ENCODE results near the gene C1orf21. TPM values are rescaled to one million over a fixed set of nuclear protein-coding genes. Genes with fewer than 3 reads are reported as not detected.
A peak's percentile ranks its signal among the peaks of the same experiment; 100 is the strongest.
"Not testable (repeated sequence)": the region's sequence is repeated elsewhere in the genome, so short reads cannot be mapped to it uniquely, and the experiment has no call there.

C1orf21 gene
- total and polyA plus RNA-seq, 7 experiments from 2014 or later, result 0.46 to 8.5 (median 1.7) TPM; not detected in 2

GRCh38 chr1:184608990-184609389, 222.2 kb downstream of the C1orf21 start:
- H3K27ac Mint-ChIP-seq, result peak overlapping the region in 1 of 9 donors; percentile 5
- POLR2A ChIA-PET, result no interaction called here
- no peak overlapping the region for H3K27ac ChIP-seq (ENCODE audit: low read depth, low read length)
- H3K36me3 ChIP-seq (ENCODE audit: control insufficient read depth in 2 of 3, insufficient read depth in 3 of 3, low read length in 3 of 3), result no peaks in the 10 kb centered on the region
- H3K27me3 ChIP-seq (ENCODE audit: control insufficient read depth in 2 of 2, insufficient read depth in 2 of 2, low read length in 2 of 2), result no peaks in the 10 kb centered on the region
- H3K9me3 Mint-ChIP-seq, result peaks cover 0 to 3% (median 0%) of the 10 kb centered on the region in 11 donors
- CTCF ChIA-PET, result no interaction called here
- no peak overlapping the region for H3K4me3 ChIP-seq (ENCODE audit: low read length)
- no peaks in the 10 kb centered on the region for H3K9me3 ChIP-seq (ENCODE audit: control insufficient read depth in 2 of 3, low read length in 3 of 3)
- peaks cover 0 to 4% (median 0%) of the 10 kb centered on the region in 5 donors for H3K27me3 Mint-ChIP-seq
- no peaks in the 10 kb centered on the region for H3K4me1 ChIP-seq (ENCODE audit: control insufficient read depth in 2 of 2, insufficient read depth in 2 of 2, low read length in 2 of 2)
- DNase-seq (no peak), ATAC-seq (no peak)
- intact Hi-C loops (cut with micrococcal nuclease), result no loop called here
- H3K4me3 Mint-ChIP-seq, result no peak overlapping the region
- no peaks in the 10 kb centered on the region for H3K4me1 Mint-ChIP-seq
- no peaks in the 10 kb centered on the region for H3K36me3 Mint-ChIP-seq

- CTCF ChIA-PET, result no interaction called here
- Histone ChIP-seq H3K36me3 (ENCODE audit: control insufficient read depth in 2 of 3, insufficient read depth in 3 of 3, low read length in 3 of 3) (no peaks in the 10 kb centered on the region), H3K9me3 (ENCODE audit: control insufficient read depth in 2 of 3, low read length in 3 of 3) (no peaks in the 10 kb centered on the region), H3K27me3 (ENCODE audit: control insufficient read depth in 2 of 2, insufficient read depth in 2 of 2, low read length in 2 of 2) (no peaks in the 10 kb centered on the region), H3K4me3 (ENCODE audit: low read length) (no peak overlapping the region), H3K4me1 (ENCODE audit: control insufficient read depth in 2 of 2, insufficient read depth in 2 of 2, low read length in 2 of 2) (no peaks in the 10 kb centered on the region), H3K27ac (ENCODE audit: low read depth, low read length) (no peak overlapping the region)
- POLR2A ChIA-PET, result no interaction called here
- no peak overlapping the region for H3K4me3 Mint-ChIP-seq
- H3K27ac Mint-ChIP-seq, result no peak overlapping the region
- H3K27me3 Mint-ChIP-seq, result no peaks in the 10 kb centered on the region
- H3K9me3 Mint-ChIP-seq, result no peaks in the 10 kb centered on the region
- DNase-seq (no peak), ATAC-seq (no peak)
- no peaks in the 10 kb centered on the region for H3K4me1 Mint-ChIP-seq
- no peaks in the 10 kb centered on the region for H3K36me3 Mint-ChIP-seq
- intact Hi-C loops (cut with micrococcal nuclease), result no loop called here
These were observed 224.2 kb downstream of the C1orf21 start for GRCh38 chr1:184610876-184611595.

GRCh38 chr1:184612229-184612628, 225.4 kb downstream of the C1orf21 start:
- H3K4me3 ChIP-seq (ENCODE audit: low read length); intact Hi-C loops (cut with micrococcal nuclease); H3K4me1 Mint-ChIP-seq; H3K9me3 Mint-ChIP-seq; ATAC-seq; H3K27ac Mint-ChIP-seq; CTCF ChIA-PET; H3K4me1 ChIP-seq (ENCODE audit: control insufficient read depth in 2 of 2, insufficient read depth in 2 of 2, low read length in 2 of 2); H3K36me3 ChIP-seq (ENCODE audit: control insufficient read depth in 2 of 3, insufficient read depth in 3 of 3, low read length in 3 of 3); H3K27me3 ChIP-seq (ENCODE audit: control insufficient read depth in 2 of 2, insufficient read depth in 2 of 2, low read length in 2 of 2); H3K36me3 Mint-ChIP-seq; H3K27ac ChIP-seq (ENCODE audit: low read depth, low read length); H3K27me3 Mint-ChIP-seq; POLR2A ChIA-PET; H3K9me3 ChIP-seq (ENCODE audit: control insufficient read depth in 2 of 3, low read length in 3 of 3); H3K4me3 Mint-ChIP-seq; DNase-seq: not testable (repeated sequence)

- CTCF ChIA-PET, result no interaction called here
These were observed 227.8 kb downstream of the C1orf21 start for GRCh38 chr1:184614667-184615066.

DNA sequence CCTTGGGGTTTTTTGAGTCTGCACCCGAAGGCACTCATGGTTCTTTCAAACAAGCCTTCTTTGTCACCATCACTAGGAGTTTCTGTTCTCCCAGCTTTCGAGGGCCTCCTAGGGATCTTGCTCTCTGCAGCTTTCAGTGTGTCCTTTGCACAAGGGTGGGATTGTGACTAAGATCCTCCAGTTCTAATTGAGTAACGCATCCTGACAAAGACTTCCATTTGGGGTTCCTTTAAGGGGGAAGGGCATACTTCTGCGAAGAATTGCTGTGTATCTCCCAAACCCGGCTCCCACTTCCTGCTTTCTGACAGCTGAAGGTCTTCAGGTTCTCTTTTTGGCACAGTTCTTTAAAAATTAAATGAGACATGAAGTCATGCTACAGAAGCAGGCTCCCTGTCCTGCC, 228.5 kb downstream of the C1orf21 start:
- no peaks in the 10 kb centered on the region for H3K36me3 Mint-ChIP-seq
- H3K9me3 Mint-ChIP-seq, result no peaks in the 10 kb centered on the region
- ChIA-PET POLR2A (no interaction called here), CTCF (no interaction called here)
- intact Hi-C loops (cut with micrococcal nuclease), result no loop called here
- H3K4me1 Mint-ChIP-seq, result peaks cover 0 to 2% (median 0%) of the 10 kb centered on the region in 7 donors
- H3K4me3 Mint-ChIP-seq, result no peak overlapping the region
- no peak overlapping the region for H3K4me3 ChIP-seq (ENCODE audit: low read length)
- no peaks in the 10 kb centered on the region for H3K4me1 ChIP-seq (ENCODE audit: control insufficient read depth in 2 of 2, insufficient read depth in 2 of 2, low read length in 2 of 2)
- H3K9me3 ChIP-seq (ENCODE audit: control insufficient read depth in 2 of 3, low read length in 3 of 3), result no peaks in the 10 kb centered on the region
- ATAC-seq (peak; percentile 50), DNase-seq (no peak)
- no peak overlapping the region for H3K27ac ChIP-seq (ENCODE audit: low read depth, low read length)
- H3K27me3 ChIP-seq (ENCODE audit: control insufficient read depth in 2 of 2, insufficient read depth in 2 of 2, low read length in 2 of 2), result no peaks in the 10 kb centered on the region
- H3K27ac Mint-ChIP-seq, result no peak overlapping the region
- H3K27me3 Mint-ChIP-seq, result no peaks in the 10 kb centered on the region
- no peaks in the 10 kb centered on the region for H3K36me3 ChIP-seq (ENCODE audit: control insufficient read depth in 2 of 3, insufficient read depth in 3 of 3, low read length in 3 of 3)

More at GRCh38 chr1:184614667-184615066, 227.8 kb downstream of the C1orf21 start:
- H3K4me3 Mint-ChIP-seq, result no peak overlapping the region
- H3K27me3 Mint-ChIP-seq, result no peaks in the 10 kb centered on the region
- H3K4me1 ChIP-seq (ENCODE audit: control insufficient read depth in 2 of 2, insufficient read depth in 2 of 2, low read length in 2 of 2), result no peaks in the 10 kb centered on the region
- no peak overlapping the region for H3K4me3 ChIP-seq (ENCODE audit: low read length)
- no peaks in the 10 kb centered on the region for H3K27me3 ChIP-seq (ENCODE audit: control insufficient read depth in 2 of 2, insufficient read depth in 2 of 2, low read length in 2 of 2)
- H3K4me1 Mint-ChIP-seq, result peaks cover 0 to 2% (median 0%) of the 10 kb centered on the region in 7 donors
- no peaks in the 10 kb centered on the region for H3K36me3 ChIP-seq (ENCODE audit: control insufficient read depth in 2 of 3, insufficient read depth in 3 of 3, low read length in 3 of 3)
- H3K27ac Mint-ChIP-seq, result no peak overlapping the region
- no peaks in the 10 kb centered on the region for H3K9me3 ChIP-seq (ENCODE audit: control insufficient read depth in 2 of 3, low read length in 3 of 3)
- H3K36me3 Mint-ChIP-seq, result no peaks in the 10 kb centered on the region
- no peaks in the 10 kb centered on the region for H3K9me3 Mint-ChIP-seq
- DNase-seq (no peak), ATAC-seq (no peak)
- H3K27ac ChIP-seq (ENCODE audit: low read depth, low read length), result no peak overlapping the region
- intact Hi-C loops (cut with micrococcal nuclease), result no loop called here
- POLR2A ChIA-PET, result no interaction called here

- H3K4me3 Mint-ChIP-seq, result no peak overlapping the region
- DNase-seq, result no peak
- H3K27me3 Mint-ChIP-seq, result no peaks in the 10 kb centered on the region
- no peak overlapping the region for H3K27ac Mint-ChIP-seq
- ChIA-PET CTCF (no interaction called here), POLR2A (no interaction called here)
- Histone ChIP-seq H3K27me3 (ENCODE audit: control insufficient read depth in 2 of 2, insufficient read depth in 2 of 2, low read length in 2 of 2) (no peaks in the 10 kb centered on the region), H3K4me3 (ENCODE audit: low read length) (no peak overlapping the region), H3K4me1 (ENCODE audit: control insufficient read depth in 2 of 2, insufficient read depth in 2 of 2, low read length in 2 of 2) (no peaks in the 10 kb centered on the region), H3K9me3 (ENCODE audit: control insufficient read depth in 2 of 3, low read length in 3 of 3) (no peaks in the 10 kb centered on the region), H3K27ac (ENCODE audit: low read depth, low read length) (no peak overlapping the region), H3K36me3 (ENCODE audit: control insufficient read depth in 2 of 3, insufficient read depth in 3 of 3, low read length in 3 of 3) (no peaks in the 10 kb centered on the region)
- intact Hi-C loops (cut with micrococcal nuclease), result no loop called here
- no peaks in the 10 kb centered on the region for H3K9me3 Mint-ChIP-seq
- no peaks in the 10 kb centered on the region for H3K36me3 Mint-ChIP-seq
- ATAC-seq, result no peak
- H3K4me1 Mint-ChIP-seq, result peaks cover 0 to 2% (median 0%) of the 10 kb centered on the region in 7 donors
These were observed 229.7 kb downstream of the C1orf21 start for GRCh38 chr1:184616504-184616903.

DNA sequence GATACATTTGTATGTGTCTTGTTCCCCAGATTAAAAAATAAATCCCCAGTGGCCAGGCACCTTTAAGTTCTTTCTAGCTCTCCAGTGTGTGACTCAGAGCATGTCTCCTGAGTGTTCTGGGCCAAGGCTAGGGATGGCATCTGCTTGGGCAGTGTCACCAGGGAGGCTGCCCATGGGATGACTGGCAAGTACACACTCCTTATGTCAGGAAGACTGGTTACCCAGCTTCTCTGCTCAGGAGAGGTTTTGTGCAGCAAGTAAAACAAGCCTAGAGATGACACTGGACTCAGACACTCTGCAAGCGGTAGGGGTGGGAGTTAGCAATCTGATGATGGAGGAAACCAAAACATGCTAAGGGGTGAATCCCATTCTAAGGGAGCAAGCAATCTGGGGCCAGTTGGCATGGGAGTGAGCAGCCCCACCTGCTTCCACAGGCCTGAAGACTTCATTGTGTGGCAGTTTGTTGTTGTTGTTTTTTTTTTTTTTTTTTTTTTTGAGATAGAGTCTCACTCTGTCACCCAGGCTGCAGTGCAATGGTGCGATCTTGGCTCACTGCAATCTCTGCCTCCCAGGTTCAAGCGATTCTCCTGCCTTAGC, 230.7 kb downstream of the C1orf21 start:
- ATAC-seq (no peak), DNase-seq (no peak)
- POLR2A ChIA-PET, result no interaction called here
- no peaks in the 10 kb centered on the region for H3K36me3 Mint-ChIP-seq
- no peaks in the 10 kb centered on the region for H3K27me3 ChIP-seq (ENCODE audit: control insufficient read depth in 2 of 2, insufficient read depth in 2 of 2, low read length in 2 of 2)
- no peak overlapping the region for H3K27ac Mint-ChIP-seq
- CTCF ChIA-PET, result interaction anchor here (0.6 kb wide), 1 partner anchor 1504 kb away, joined by 3 read pairs; no protein-coding TSS in a partner anchor
- no peaks in the 10 kb centered on the region for H3K9me3 ChIP-seq (ENCODE audit: control insufficient read depth in 2 of 3, low read length in 3 of 3)
- H3K4me3 ChIP-seq (ENCODE audit: low read length), result no peak overlapping the region
- H3K36me3 ChIP-seq (ENCODE audit: control insufficient read depth in 2 of 3, insufficient read depth in 3 of 3, low read length in 3 of 3), result no peaks in the 10 kb centered on the region
- H3K9me3 Mint-ChIP-seq, result no peaks in the 10 kb centered on the region
- intact Hi-C loops (cut with micrococcal nuclease), result no loop called here
- no peaks in the 10 kb centered on the region for H3K4me1 ChIP-seq (ENCODE audit: control insufficient read depth in 2 of 2, insufficient read depth in 2 of 2, low read length in 2 of 2)
- H3K27me3 Mint-ChIP-seq, result no peaks in the 10 kb centered on the region
- H3K27ac ChIP-seq (ENCODE audit: low read depth, low read length), result no peak overlapping the region
- peaks cover 0 to 2% (median 0%) of the 10 kb centered on the region in 7 donors for H3K4me1 Mint-ChIP-seq
- H3K4me3 Mint-ChIP-seq, result no peak overlapping the region
